OCI-LY7 (cell line): ENCODE data around the gene PLIN1.

Experiments
- EZH2phosphoT487 ChIP-seq: fragments of 200-600 bp; sonication (generic); IDR thresholded peaks from 2 replicates; pipeline ENCODE4 v1.6.1; 2018; ENCODE audit warnings: low read depth, borderline replicate concordance, mild to moderate bottlenecking, mixed run types, antibody characterized with exemption, low read length, moderate library complexity, mixed read lengths
- TF ChIP-seq, protein P1 (sequence below): fragments of 200-600 bp; sonication (generic); conservative IDR thresholded peaks from 2 replicates; pipeline ENCODE4 v1.5.1; 2014; ENCODE audit warnings: mild to moderate bottlenecking, antibody characterized with exemption, low read length, moderate library complexity, mixed read lengths

DNA sequence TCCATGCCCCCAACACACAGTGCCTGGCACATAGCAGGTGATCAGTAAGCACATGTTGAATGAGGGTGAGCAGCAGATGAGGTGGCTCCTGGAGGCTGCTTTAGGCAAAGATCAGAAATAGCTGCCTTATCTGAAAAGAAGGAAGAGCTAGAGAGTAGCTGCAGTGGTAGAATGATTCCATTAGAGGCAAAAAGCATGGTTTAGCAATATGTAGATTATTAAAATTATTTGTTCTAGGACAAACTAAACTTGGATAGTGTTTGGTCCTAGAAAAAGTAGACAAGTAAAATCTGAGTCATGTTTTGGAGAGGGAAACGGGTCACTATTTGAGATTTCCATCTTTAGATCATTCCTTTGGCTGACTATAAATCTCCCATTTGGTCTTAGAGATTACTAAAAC lies 56.0 kb downstream of the PLIN1 start:
- TF ChIP-seq, protein P1, sequence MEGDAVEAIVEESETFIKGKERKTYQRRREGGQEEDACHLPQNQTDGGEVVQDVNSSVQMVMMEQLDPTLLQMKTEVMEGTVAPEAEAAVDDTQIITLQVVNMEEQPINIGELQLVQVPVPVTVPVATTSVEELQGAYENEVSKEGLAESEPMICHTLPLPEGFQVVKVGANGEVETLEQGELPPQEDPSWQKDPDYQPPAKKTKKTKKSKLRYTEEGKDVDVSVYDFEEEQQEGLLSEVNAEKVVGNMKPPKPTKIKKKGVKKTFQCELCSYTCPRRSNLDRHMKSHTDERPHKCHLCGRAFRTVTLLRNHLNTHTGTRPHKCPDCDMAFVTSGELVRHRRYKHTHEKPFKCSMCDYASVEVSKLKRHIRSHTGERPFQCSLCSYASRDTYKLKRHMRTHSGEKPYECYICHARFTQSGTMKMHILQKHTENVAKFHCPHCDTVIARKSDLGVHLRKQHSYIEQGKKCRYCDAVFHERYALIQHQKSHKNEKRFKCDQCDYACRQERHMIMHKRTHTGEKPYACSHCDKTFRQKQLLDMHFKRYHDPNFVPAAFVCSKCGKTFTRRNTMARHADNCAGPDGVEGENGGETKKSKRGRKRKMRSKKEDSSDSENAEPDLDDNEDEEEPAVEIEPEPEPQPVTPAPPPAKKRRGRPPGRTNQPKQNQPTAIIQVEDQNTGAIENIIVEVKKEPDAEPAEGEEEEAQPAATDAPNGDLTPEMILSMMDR, result no peak
- no peak for TF ChIP-seq EZH2phosphoT487
